Epithelial cell of proximal tubule (primary cell): ENCODE data around the gene GPATCH2L. TPM values are rescaled to one million over a fixed set of nuclear protein-coding genes. Genes with fewer than 3 reads are reported as not detected.

Experiments used
- DNase-seq: peaks from one replicate; pipeline ENCODE4 v3.0.0-alpha.2; 2011; ENCODE audit warnings: low read depth
- H3K4me3 ChIP-seq: 2 replicates; pipeline ENCODE4 v1.5.1; 2011; ENCODE audit warnings: low read depth, mild to moderate bottlenecking, low read length
- total RNA-seq: library from RNA; depleted of rRNA; stranded (reverse); fragments of >200 nt; gene quantifications from 2 replicates; pipeline ENCODE4 v1.2.3, GENCODE V29; 2015
- TF ChIP-seq, protein P1 (sequence below): conservative IDR thresholded peaks from 2 replicates; pipeline ENCODE4 v1.5.1; 2012; ENCODE audit warnings: low read depth, mild to moderate bottlenecking, low read length

Gene GPATCH2L
- total RNA-seq, 1 donor from 2014 or later, result 44.2 TPM

DNA sequence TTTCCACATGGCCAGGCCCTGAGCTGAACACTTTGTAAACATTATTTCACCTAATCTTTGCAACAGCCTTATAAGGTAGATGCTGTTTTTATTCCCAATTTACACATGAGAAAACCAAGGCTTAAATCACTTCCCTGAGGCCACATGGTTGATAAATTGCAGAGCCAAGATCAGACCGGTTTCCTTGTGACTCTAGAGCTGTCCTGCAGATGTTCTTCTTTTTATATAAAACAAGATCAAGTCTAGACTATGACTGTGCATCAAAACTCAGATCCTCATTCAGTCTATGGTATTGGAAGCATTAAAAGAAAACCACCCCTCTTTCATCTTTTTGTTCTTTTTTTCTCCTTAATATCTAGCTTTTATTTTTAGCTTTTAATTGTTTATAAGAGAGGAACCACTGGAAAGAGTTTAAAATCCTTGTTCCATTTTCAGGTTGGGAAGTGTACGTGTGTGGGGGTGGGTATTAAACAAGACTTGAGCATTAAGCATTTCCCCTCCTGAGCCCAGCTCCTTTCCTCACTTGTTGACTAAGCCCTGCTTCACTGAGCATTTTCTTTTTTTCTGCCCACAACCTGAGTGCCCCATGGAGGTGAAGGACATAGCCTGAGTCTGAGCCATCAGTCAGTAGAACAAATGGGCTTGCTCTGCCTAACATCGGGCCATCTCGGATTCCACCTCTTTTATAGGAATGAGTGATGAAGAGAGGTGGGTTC, 45.4 kb downstream of the GPATCH2L start:
- no peak overlapping the region for H3K4me3 ChIP-seq
- DNase-seq, result no peak
- TF ChIP-seq, protein P1, sequence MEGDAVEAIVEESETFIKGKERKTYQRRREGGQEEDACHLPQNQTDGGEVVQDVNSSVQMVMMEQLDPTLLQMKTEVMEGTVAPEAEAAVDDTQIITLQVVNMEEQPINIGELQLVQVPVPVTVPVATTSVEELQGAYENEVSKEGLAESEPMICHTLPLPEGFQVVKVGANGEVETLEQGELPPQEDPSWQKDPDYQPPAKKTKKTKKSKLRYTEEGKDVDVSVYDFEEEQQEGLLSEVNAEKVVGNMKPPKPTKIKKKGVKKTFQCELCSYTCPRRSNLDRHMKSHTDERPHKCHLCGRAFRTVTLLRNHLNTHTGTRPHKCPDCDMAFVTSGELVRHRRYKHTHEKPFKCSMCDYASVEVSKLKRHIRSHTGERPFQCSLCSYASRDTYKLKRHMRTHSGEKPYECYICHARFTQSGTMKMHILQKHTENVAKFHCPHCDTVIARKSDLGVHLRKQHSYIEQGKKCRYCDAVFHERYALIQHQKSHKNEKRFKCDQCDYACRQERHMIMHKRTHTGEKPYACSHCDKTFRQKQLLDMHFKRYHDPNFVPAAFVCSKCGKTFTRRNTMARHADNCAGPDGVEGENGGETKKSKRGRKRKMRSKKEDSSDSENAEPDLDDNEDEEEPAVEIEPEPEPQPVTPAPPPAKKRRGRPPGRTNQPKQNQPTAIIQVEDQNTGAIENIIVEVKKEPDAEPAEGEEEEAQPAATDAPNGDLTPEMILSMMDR, result no peak

DNA sequence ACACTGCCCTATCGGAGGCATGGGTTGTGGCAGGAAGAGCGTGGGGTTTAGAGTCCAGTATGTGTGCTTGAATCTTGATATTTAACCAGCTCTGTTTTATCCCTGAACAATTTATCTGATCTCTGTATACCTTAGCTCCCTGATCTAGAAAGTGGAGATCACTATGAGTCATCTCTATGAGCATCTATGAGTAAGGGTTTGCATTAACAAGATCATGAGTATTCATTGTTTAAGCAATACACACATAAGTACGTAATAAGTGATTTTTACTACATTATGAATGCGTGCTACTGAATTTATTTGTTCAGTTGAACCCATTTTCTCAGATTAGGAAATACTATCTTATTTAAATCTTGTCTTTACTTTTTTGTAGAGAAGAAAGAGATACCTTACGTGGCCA, 49.4 kb downstream of the GPATCH2L start:
- H3K4me3 ChIP-seq, result no peak overlapping the region
- TF ChIP-seq, protein P1, result no peak
- peak; percentile 13 for DNase-seq

DNA sequence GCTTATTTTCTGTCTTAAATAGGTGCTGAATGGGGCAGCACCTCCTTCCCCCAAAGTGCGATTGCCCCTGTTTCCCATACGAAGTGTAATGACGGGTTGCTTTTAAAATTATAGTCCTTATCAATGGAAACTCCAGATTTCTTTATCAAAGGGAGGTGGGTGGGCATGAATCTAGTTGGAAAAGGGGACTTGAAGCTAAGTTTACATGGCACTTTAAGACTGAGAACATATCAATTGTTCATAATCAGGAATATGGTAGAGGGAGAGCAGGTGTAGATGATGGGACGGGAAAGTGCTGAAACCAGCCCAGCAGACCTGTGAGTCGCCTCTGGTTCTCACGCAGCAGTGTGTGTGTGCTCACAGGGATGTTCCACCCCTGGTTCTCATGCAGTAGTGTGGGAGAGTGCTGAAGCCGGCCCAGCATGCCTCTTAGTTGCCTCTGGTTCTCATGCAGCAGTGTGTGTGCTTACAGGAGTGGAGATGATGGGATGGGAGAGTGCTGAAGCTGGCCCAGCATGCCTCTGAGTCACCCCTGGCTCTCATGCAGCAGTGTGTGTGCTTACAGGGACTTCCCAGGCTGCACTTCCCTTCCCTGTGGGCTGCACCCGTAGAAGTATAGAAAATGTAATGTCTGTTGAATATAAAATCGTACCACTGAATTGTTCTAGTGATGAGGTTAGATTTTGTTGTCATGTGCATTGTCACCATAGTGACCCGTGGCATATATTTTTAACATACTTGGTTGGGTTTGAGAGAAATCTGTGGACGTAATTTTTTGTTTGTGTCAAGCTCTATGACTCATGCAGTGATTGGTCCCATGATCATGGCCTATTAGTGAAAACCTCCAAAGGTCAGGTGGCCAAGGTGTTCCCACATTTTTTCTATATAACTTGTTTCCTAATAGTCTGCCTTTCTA, 51.6 kb downstream of the GPATCH2L start:
- TF ChIP-seq, protein P1, result no peak
- DNase-seq, result peak; percentile 93
- H3K4me3 ChIP-seq, result no peak overlapping the region

DNA sequence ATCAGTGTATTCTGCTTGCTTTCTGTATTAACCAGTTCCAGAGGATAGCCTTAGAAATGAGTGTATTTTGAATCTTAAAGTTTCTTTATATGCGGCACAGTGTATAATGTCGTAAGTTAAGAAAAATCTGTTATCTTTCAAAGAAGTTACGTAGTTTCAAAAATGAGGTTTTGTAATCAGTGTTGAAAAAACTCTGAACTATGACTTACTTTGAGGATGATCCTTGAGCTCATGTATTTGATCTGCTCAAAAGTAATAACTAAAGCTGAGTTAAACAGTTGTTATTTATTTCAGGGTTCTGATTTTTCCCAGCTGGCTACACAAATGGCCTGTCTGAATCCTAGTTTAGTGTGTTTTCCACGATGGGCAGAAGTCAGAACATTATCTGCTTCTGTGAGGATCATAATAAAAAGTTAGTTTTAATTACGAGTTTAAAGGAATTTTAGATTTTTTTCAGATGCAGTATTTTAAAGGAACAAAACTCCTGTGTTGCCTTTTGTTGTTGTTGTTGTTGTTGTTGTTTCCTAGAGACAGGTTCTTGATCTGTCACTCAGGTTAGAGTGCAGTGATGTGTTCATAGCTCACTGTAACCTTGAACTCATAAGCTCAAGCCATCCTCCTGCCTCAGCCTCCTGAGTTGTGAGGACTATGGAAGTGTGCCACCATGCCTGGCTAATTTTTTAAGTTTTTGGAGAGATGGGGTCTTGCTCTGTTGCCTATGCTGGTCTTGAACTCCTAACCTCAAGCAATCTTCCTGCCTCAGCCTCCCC, 52.9 kb downstream of the GPATCH2L start:
- TF ChIP-seq, protein P1, result no peak
- no peak overlapping the region for H3K4me3 ChIP-seq
- no peak for DNase-seq

DNA sequence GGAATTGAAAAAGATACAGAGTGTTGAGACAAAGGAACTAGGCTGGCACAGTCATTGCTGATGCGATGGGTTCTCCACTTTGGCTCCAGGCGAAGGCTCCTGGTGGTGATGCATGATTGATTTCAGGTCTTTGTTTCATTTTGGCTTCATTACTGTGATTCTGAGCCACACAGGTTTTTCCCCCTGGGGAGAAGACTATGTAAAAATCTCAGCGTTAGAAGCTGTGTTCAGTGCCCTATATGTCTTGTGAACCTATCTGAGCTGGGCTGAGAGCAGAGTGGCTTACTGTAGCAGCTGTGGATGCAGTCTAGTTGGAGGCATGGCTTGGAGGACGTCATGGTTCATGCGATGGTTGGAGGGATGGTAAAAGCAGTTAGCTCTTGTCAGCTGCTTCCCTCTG, 54.0 kb downstream of the GPATCH2L start:
- TF ChIP-seq, protein P1, result no peak
- no peak overlapping the region for H3K4me3 ChIP-seq
- no peak for DNase-seq

DNA sequence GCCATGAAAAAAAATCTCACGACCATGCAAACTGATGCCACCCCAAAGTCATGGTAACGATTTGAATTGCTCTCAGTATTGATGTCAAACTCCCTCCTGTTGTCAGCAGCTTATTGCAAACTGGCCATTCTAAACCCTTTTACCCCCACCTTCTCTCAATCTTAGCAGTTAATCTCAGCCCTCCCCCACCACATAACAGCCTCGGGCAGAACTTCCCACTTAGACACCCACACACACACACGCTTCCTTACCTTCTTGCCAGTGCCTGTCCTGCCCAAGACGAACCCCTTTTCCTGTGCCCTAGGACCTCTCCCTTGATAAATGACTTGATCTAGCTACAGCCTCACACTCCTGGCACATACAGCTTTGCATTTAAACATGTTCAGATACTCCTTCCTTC, 56.6 kb downstream of the GPATCH2L start:
- no peak overlapping the region for H3K4me3 ChIP-seq
- no peak for DNase-seq
- TF ChIP-seq, protein P1, result no peak
